Measurements from ENCODE around the gene AGPAT4.
A peak's percentile ranks its signal among the peaks of the same experiment; 100 is the strongest.

Gene AGPAT4

DNA sequence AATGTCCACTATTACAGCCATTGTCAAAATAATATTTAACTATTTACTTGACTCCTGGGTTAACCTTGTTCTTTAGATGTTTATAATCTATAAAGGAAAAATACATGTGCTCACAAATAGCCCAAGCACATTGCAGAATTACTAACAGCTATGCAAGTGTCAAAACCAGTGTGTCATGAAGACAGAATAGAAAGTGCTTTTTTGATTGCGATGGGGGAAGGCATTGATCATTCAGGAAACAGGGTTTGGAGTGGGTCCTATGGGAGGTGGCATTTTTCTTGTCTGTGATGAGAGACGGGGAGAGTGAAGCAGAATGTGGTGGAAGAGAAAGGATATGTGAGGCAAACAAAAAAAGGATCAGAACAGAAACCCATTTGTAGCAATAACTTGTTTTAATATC, 1.0 kb upstream of the AGPAT4 start:
- peak overlapping the region in 1 of 3 experiments; percentile 16 for H3K27ac Mint-ChIP-seq
- peak overlapping the region; percentile 6 to 10 (median 9) for H3K4me3 Mint-ChIP-seq
- H3K4me1 Mint-ChIP-seq = peaks cover 25% of the 10 kb centered on the region
- no peak for TF ChIP-seq CTCF (IDR thresholded peaks at IDR 0.05; ENCODE audit: unreplicated experiment in 3 of 3)
- H3K36me3 Mint-ChIP-seq (ENCODE audit: low read depth) = peaks cover 8% of the 10 kb centered on the region
- no peaks in the 10 kb centered on the region for H3K27me3 Mint-ChIP-seq (ENCODE audit: low read depth)
- H3K9me3 Mint-ChIP-seq = no peaks in the 10 kb centered on the region

- H3K27me3 Mint-ChIP-seq (ENCODE audit: low read depth) = no peaks in the 10 kb centered on the region
- H3K36me3 Mint-ChIP-seq (ENCODE audit: low read depth) = peaks cover 12% of the 10 kb centered on the region
- H3K4me1 Mint-ChIP-seq = peaks cover 21% of the 10 kb centered on the region
- TF ChIP-seq CTCF (IDR thresholded peaks at IDR 0.05; ENCODE audit: unreplicated experiment in 3 of 3) = no peak
- H3K9me3 Mint-ChIP-seq = no peaks in the 10 kb centered on the region
- H3K4me3 Mint-ChIP-seq = peak overlapping the region; percentile 87 to 96 (median 95)
- peak overlapping the region; percentile 87 to 95 (median 90) for H3K27ac Mint-ChIP-seq
Measured at GRCh38 chr6:161274488-161274858, 612 bp upstream of the AGPAT4 start.

GRCh38 chr6:161273274-161273751, 548 bp downstream of the AGPAT4 start:
- TF ChIP-seq CTCF (IDR thresholded peaks at IDR 0.05; ENCODE audit: unreplicated experiment in 3 of 3) = no peak
- Mint-ChIP-seq H3K4me1 (peaks cover 25% of the 10 kb centered on the region), H3K27ac (peak overlapping the region; percentile 90 to 95 (median 92)), H3K9me3 (no peaks in the 10 kb centered on the region), H3K36me3 (ENCODE audit: low read depth) (peaks cover 18% of the 10 kb centered on the region), H3K4me3 (peak overlapping the region; percentile 87 to 96 (median 95)), H3K27me3 (ENCODE audit: low read depth) (no peaks in the 10 kb centered on the region)

DNA sequence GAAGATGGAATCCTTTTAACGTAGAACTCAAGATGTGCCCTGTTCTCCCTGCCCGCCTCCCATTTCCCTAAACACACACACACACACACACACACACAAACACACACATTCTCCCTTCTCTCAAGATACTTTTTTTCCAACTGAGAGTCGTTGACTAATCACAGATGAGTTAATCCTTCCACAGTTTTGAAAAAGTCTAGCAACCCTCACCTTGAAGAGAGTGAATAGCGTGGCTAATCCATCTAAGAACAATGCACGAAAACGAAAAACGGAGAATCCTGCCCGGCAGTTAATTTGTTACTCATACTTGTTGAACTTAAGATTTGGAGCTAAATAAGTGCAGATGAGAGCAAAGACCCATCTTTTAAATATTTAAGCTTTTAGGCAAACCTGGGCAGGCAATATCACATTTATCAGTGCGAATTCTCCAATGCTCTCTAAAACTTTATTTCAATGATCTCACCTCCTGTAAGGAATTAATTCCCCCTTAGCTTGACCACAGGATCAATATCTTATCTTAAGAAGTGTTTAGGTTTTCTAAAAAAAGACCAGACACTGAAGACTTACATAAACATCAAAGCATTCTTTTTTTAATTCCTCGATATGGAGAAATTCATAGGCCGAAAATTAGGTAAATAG, 1.1 kb downstream of the AGPAT4 start:
- H3K36me3 Mint-ChIP-seq (ENCODE audit: low read depth) = peaks cover 20% of the 10 kb centered on the region
- H3K4me1 Mint-ChIP-seq = peaks cover 27% of the 10 kb centered on the region
- H3K4me3 Mint-ChIP-seq = peak overlapping the region; percentile 87 to 96 (median 95)
- H3K27me3 Mint-ChIP-seq (ENCODE audit: low read depth) = no peaks in the 10 kb centered on the region
- H3K9me3 Mint-ChIP-seq = no peaks in the 10 kb centered on the region
- TF ChIP-seq CTCF (IDR thresholded peaks at IDR 0.05; ENCODE audit: unreplicated experiment in 3 of 3) = no peak
- peak overlapping the region; percentile 90 to 95 (median 92) for H3K27ac Mint-ChIP-seq

DNA sequence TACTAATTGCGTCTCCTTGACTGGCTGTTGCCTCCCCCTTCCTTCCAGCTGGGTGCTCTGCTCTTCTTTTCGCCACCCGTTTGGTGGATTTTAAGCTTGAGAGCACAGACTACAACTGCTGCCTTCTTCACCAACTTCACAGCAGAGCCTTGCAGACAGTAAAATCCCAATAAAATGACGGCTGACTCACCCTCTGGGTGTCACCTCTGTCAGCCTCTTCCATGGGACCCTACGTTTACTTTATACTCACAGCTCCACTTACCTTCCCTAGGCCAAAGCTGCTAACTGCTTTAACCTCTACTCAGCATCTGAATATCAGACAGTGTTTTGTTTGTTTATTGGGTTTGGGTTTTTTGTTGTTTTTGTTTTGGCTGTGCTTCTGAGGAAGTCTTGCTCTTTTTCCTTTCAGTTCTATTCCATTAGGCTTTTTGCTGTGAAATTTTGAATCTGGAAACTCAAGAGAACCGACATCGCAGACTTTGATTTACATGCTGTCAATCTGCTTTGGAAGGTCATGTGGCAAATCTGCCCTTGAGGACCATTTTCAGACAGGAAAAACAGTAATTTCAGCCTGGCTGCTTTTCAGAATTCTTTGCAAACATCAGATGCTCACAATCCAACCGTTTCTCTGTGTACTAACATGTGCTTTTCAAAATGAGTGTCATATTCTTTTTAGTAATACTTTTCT, 2.4 kb downstream of the AGPAT4 start:
- peak overlapping the region in 1 of 3 experiments; percentile 13 for H3K27ac Mint-ChIP-seq
- peaks cover 26% of the 10 kb centered on the region for H3K36me3 Mint-ChIP-seq (ENCODE audit: low read depth)
- no peaks in the 10 kb centered on the region for H3K27me3 Mint-ChIP-seq (ENCODE audit: low read depth)
- H3K4me3 Mint-ChIP-seq = peak overlapping the region; percentile 33 to 64 (median 40)
- TF ChIP-seq CTCF (IDR thresholded peaks at IDR 0.05; ENCODE audit: unreplicated experiment in 3 of 3) = no peak
- H3K4me1 Mint-ChIP-seq = peaks cover 36% of the 10 kb centered on the region
- H3K9me3 Mint-ChIP-seq = no peaks in the 10 kb centered on the region
